LNCaP clone FGC (cell line): Measurements from ENCODE around the gene SNCAIP.

ENCODE experiments used
- DNase-seq: peaks from one replicate; pipeline ENCODE4 v3.0.0-alpha.2; 2011; ENCODE audit warnings: low read depth
- H3K4me3 ChIP-seq: 2 replicates; pipeline ENCODE4 v1.5.1; 2011; ENCODE audit warnings: mild to moderate bottlenecking, low read depth, low read length, control low read depth
- TF ChIP-seq, protein P1 (sequence below): IDR thresholded peaks from 2 replicates; pipeline ENCODE4 v1.5.1; 2012; ENCODE audit warnings: mild to moderate bottlenecking; ENCODE audit not compliant: control insufficient read depth, insufficient read depth; ENCODE audit errors: extremely low read depth

The SNCAIP gene

DNA sequence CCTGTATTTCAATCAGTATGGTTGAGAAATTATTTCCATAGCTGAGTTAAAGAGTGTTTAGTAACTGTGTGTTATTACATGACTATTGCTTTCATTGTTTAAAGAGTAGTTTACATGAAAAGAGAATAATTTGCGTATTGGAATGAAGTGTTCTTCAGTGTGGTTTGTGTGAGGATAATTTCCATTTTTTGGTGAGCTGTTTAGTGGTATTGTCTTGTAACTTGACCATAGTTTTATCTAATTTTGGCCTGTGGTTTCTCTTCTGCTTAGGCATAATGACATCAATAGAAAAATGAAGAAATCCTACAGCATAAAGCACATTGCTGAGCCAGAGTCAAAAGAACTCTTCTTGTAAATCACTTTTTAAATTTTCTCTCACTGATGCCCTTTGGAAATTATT is 151.2 kb downstream of the SNCAIP start:
- no peak overlapping the region for H3K4me3 ChIP-seq
- TF ChIP-seq, protein P1, sequence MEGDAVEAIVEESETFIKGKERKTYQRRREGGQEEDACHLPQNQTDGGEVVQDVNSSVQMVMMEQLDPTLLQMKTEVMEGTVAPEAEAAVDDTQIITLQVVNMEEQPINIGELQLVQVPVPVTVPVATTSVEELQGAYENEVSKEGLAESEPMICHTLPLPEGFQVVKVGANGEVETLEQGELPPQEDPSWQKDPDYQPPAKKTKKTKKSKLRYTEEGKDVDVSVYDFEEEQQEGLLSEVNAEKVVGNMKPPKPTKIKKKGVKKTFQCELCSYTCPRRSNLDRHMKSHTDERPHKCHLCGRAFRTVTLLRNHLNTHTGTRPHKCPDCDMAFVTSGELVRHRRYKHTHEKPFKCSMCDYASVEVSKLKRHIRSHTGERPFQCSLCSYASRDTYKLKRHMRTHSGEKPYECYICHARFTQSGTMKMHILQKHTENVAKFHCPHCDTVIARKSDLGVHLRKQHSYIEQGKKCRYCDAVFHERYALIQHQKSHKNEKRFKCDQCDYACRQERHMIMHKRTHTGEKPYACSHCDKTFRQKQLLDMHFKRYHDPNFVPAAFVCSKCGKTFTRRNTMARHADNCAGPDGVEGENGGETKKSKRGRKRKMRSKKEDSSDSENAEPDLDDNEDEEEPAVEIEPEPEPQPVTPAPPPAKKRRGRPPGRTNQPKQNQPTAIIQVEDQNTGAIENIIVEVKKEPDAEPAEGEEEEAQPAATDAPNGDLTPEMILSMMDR: no peak
- no peak for DNase-seq

DNA sequence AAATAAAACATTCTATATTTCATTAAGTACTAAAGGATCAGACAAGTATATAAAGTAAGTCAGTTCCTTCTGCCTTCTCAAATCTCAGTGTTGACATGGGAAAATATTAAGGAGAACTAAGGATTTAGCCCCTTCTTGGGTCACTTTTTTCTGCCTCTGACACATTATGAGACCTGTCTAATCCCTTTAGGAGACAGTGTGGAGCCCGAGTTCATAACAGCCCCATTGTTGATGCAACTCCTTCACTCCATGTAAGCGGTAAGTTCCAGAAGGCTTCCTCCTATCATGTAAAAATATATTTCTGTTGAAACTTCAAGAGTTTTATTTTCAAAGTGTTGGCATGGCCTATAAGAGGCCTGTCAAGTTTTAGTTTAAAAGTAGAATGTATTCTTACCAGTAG is 152.2 kb downstream of the SNCAIP start:
- DNase-seq: no peak
- no peak overlapping the region for H3K4me3 ChIP-seq
- TF ChIP-seq, protein P1: no peak

DNA sequence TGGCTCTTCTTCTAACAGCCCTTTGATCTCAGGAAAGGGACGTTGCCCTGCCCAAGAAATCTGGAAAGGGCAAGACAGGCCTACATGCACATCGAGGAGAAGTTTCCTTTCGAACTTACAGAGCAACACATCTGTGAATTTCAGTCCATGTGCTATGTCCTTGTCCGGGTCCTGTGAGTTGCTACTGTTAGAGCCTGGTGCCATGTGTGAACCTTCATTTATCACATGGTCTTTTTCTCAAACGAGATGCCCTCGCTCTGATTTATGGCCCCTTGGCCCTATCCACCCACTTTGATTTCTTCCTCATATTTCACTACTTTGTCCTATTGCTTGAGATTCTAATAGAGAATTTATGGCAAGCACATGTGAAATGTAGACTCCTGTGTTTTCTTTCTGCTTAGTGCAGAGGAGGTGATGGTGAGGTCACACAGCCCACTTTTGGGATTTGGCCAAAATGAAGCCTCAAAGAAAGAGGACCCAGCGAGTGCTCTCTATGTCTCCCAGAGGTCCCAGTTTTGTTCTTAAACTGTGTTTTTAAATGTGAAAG is 153.1 kb downstream of the SNCAIP start:
- DNase-seq: no peak
- H3K4me3 ChIP-seq: no peak overlapping the region

DNA sequence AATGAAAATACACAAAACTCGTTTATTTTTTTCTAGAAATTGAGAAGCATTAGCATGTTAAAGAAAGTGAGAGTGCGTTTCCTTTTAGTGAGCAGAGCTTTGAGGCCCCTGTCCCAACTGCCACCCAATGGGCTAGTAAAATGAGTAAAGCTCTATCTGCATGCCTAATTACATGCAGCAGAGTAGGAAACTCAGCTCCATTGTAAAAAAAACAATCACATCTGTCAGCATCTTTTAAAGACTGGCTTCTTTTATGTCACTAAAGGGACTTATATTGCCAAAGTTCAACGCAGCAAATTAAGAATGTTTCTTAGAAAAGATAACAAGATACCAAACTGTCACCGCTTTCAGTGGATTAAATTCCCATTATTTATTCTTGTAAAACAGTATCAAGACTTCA is 154.0 kb downstream of the SNCAIP start:
- TF ChIP-seq, protein P1: no peak
- no peak for DNase-seq
- H3K4me3 ChIP-seq: no peak overlapping the region

More for the DNA sequence above, 153.1 kb downstream of the SNCAIP start:
- TF ChIP-seq, protein P1: no peak

DNA sequence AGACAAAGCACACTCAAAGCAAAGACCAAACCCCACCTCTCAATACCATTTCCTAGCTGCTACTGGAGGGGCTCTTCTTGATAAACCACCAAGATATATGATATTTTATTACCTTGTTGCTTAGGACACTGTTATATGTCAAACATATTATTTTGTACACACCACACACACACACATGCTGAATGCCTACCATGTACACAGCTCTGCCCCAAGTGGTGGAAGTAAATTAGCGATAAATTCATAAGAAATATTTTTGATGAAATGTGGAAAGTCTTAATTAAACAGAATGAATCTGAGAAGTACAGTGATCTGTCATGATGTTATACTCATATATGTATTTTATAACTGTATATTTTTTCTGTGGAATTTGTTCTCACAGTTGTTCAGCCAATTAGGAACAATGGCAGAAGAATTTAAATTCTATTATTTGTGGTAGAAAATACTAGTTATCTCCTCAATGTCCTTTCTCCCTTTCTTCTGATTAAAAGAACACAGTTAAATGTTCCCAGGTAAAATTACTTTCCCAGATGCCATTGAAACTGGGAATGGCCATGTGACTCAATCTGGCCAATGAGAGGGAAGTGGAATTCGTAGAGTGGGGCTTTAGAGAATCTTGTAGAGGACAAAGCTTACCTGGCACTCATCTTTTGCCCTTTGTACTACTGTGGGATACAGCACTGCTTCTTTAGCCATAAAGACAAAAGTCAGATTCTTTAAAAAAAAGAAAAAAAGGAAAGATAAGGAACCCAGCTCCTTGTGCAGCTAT is 156.5 kb downstream of the SNCAIP start:
- DNase-seq: no peak
- TF ChIP-seq, protein P1: 0 out of 2 replicates have a peak, but pooled peaks have one; percentile 4
- no peak overlapping the region for H3K4me3 ChIP-seq

DNA sequence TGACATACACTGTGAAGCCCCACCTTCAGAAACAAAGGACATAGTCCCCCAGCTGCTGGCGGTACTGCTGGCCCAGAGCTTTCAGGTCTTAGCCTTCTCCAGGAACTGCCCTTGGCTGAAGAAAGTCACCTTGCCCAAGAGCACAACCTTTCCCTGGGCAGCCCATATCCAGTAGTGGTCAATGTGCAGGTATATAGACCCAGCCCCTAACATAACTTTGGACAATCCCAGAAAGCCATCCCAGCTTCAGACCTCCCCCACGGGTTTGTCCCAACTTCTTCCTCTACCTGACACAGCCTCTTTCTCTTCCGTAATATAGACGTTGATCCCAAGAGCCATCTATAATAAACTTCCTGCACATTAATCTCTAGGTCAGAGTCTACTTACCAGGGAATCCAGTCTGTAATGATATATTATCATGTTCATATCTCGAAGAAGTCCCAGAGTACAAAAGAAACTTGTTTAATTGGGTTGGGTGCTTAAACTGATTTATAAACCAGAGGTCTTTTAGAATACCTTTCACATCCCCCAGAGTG is 157.4 kb downstream of the SNCAIP start:
- DNase-seq: no peak
- TF ChIP-seq, protein P1: no peak
- H3K4me3 ChIP-seq: no peak overlapping the region
